Measurements from ENCODE around the gene CSPG4.
"Not testable (repeated sequence)": the region's sequence is repeated elsewhere in the genome, so short reads cannot be mapped to it uniquely, and the experiment has no call there.

CSPG4 gene

GRCh38 chr15:75712668-75713337, at the start of gene CSPG4:
Gene CSPG4 (minus strand): TSS chr15:75712848. CDS start chr15:75712755, 93 bp downstream.
- Histone ChIP-seq H3K36me3 (ENCODE audit: control insufficient read depth, insufficient read depth, low read length) (no peaks in the 10 kb centered on the region), H3K4me1 (ENCODE audit: control insufficient read depth, insufficient read depth, low read length) (peaks cover 3% of the 10 kb centered on the region), H3K9ac (ENCODE audit: low read depth, low read length) (peak within 1 kb of the TSS; percentile 29), H3K27me3 (ENCODE audit: control insufficient read depth, insufficient read depth, low read length) (peaks cover 5% of the 10 kb centered on the region), H3K9me3 (ENCODE audit: control insufficient read depth, insufficient read depth, low read length) (no peaks in the 10 kb centered on the region), H3K4me3 (ENCODE audit: low read depth, low read length) (peak within 1 kb of the TSS; percentile 58)

DNA sequence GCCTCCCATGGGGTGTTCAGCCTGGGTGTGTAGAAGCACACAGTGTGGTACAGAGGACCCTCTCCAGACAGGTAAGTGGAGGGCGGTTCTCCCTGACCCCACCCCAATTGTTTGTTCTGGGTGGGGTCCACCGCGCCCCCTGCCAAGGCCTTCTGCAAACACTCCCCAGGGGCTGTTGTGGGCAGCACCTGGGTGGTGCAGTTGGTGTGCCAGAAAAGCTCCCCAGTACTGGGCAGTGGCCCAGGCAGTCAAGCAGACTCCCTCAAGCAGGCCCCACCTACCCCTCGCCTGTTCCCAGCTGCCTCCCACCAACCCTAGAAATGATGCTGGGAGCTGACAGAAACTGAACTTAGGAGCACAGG, 49.7 kb upstream of the CSPG4 start:
- H3K4me1 ChIP-seq (ENCODE audit: control insufficient read depth, insufficient read depth, low read length); H3K9ac ChIP-seq (ENCODE audit: low read depth, low read length): not testable (repeated sequence)

DNA sequence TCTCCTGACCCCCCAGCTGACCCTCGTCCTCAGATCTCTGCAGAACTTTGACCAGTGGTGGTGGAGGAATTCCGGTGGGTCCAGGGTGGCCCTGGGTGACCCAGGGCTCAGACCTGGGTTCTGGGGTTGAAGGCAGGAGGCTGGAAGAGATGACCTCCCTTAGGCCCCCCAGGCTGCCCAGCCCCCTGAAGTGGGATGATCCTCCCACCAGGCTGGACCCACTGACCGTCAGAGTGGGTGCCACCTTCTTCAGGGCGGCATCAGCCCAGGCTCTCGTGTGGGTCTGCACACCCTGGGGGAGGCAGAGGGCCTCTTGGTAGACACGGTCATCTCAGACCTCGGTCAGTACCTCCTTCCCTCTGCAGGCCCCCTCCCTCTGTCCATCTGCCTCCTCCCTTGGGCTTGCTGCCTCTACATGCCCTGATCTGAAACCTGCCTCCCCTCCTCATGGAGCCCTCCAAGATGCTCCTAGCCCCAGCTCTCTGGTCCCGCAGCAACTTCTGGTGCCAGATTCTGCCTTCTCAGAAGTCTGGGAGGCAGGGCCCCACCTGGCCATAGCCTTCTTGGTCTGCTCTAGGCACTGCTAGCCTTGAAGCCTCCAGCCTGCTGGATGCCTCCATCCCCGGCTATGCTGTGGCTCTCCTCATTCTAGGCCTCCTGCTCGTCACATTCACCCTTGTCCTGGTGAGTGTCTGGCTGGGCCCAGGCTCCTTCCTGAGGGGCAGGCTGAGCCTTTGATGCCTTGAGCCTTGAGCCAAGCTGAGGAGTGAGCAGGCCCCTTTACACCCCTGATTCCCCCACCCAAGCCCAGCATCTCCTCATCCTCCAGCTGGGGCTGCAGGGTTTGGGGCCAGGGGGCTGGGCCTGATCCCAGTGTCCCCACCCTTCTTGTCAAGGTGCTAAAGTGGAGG, 49.1 kb upstream of the CSPG4 start:
- Histone ChIP-seq H3K36me3 (ENCODE audit: control insufficient read depth, insufficient read depth, low read length) (no peaks in the 10 kb centered on the region), H3K9me3 (ENCODE audit: control insufficient read depth, insufficient read depth, low read length) (no peaks in the 10 kb centered on the region), H3K4me3 (ENCODE audit: low read depth, low read length) (no peak overlapping the region), H3K9ac (ENCODE audit: low read depth, low read length) (no peak overlapping the region), H3K4me1 (ENCODE audit: control insufficient read depth, insufficient read depth, low read length) (peaks cover 4% of the 10 kb centered on the region), H3K27me3 (ENCODE audit: control insufficient read depth, insufficient read depth, low read length) (no peaks in the 10 kb centered on the region)

More for the DNA sequence above, 49.7 kb upstream of the CSPG4 start:
- not testable (repeated sequence) for H3K4me3 ChIP-seq (ENCODE audit: low read depth, low read length); H3K36me3 ChIP-seq (ENCODE audit: control insufficient read depth, insufficient read depth, low read length); H3K9me3 ChIP-seq (ENCODE audit: control insufficient read depth, insufficient read depth, low read length); H3K27me3 ChIP-seq (ENCODE audit: control insufficient read depth, insufficient read depth, low read length)

- H3K4me1 ChIP-seq (ENCODE audit: control insufficient read depth, insufficient read depth, low read length), result peaks cover 4% of the 10 kb centered on the region
- no peak overlapping the region for H3K9ac ChIP-seq (ENCODE audit: low read depth, low read length)
- H3K36me3 ChIP-seq (ENCODE audit: control insufficient read depth, insufficient read depth, low read length), result no peaks in the 10 kb centered on the region
- H3K27me3 ChIP-seq (ENCODE audit: control insufficient read depth, insufficient read depth, low read length), result no peaks in the 10 kb centered on the region
- no peak overlapping the region for H3K4me3 ChIP-seq (ENCODE audit: low read depth, low read length)
- H3K9me3 ChIP-seq (ENCODE audit: control insufficient read depth, insufficient read depth, low read length), result no peaks in the 10 kb centered on the region
Measured at GRCh38 chr15:75760704-75761435, 48.2 kb upstream of the CSPG4 start.

- not testable (repeated sequence) for H3K4me3 ChIP-seq (ENCODE audit: low read depth, low read length); H3K27me3 ChIP-seq (ENCODE audit: control insufficient read depth, insufficient read depth, low read length); H3K9ac ChIP-seq (ENCODE audit: low read depth, low read length); H3K9me3 ChIP-seq (ENCODE audit: control insufficient read depth, insufficient read depth, low read length); H3K36me3 ChIP-seq (ENCODE audit: control insufficient read depth, insufficient read depth, low read length); H3K4me1 ChIP-seq (ENCODE audit: control insufficient read depth, insufficient read depth, low read length)
Measured at GRCh38 chr15:75760131-75760520, 47.5 kb upstream of the CSPG4 start.

- Histone ChIP-seq H3K4me3 (ENCODE audit: low read depth, low read length) (no peak overlapping the region), H3K36me3 (ENCODE audit: control insufficient read depth, insufficient read depth, low read length) (no peaks in the 10 kb centered on the region), H3K9ac (ENCODE audit: low read depth, low read length) (no peak overlapping the region), H3K4me1 (ENCODE audit: control insufficient read depth, insufficient read depth, low read length) (peaks cover 4% of the 10 kb centered on the region), H3K9me3 (ENCODE audit: control insufficient read depth, insufficient read depth, low read length) (no peaks in the 10 kb centered on the region), H3K27me3 (ENCODE audit: control insufficient read depth, insufficient read depth, low read length) (no peaks in the 10 kb centered on the region)
Measured at GRCh38 chr15:75759416-75760130, 46.9 kb upstream of the CSPG4 start.

GRCh38 chr15:75758071-75758872, 45.6 kb upstream of the CSPG4 start:
- H3K9me3 ChIP-seq (ENCODE audit: control insufficient read depth, insufficient read depth, low read length), result no peaks in the 10 kb centered on the region
- peak overlapping the region; percentile 69 for H3K4me3 ChIP-seq (ENCODE audit: low read depth, low read length)
- H3K4me1 ChIP-seq (ENCODE audit: control insufficient read depth, insufficient read depth, low read length), result peaks cover 4% of the 10 kb centered on the region
- no peak overlapping the region for H3K9ac ChIP-seq (ENCODE audit: low read depth, low read length)
- no peaks in the 10 kb centered on the region for H3K36me3 ChIP-seq (ENCODE audit: control insufficient read depth, insufficient read depth, low read length)
- no peaks in the 10 kb centered on the region for H3K27me3 ChIP-seq (ENCODE audit: control insufficient read depth, insufficient read depth, low read length)

DNA sequence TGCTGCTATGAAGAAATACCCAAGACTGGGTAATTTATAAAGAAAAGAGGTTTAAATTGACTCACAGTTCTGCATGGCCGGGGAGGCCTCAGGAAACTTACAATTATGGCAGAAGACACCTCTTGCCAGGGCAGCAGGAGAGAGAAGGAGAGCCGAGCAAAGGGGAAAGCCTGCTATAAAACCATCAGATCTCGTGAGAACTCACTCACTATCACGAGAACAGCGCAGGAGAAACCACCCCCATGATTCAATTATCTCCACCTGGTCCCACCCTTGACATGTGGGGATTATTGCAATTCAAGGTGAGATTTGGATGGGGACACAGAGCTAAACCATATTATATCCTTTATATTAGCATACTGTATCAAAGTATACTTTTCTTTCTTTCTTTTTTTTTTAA, 42.2 kb upstream of the CSPG4 start:
- not testable (repeated sequence) for H3K4me3 ChIP-seq (ENCODE audit: low read depth, low read length); H3K9me3 ChIP-seq (ENCODE audit: control insufficient read depth, insufficient read depth, low read length); H3K4me1 ChIP-seq (ENCODE audit: control insufficient read depth, insufficient read depth, low read length); H3K27me3 ChIP-seq (ENCODE audit: control insufficient read depth, insufficient read depth, low read length); H3K9ac ChIP-seq (ENCODE audit: low read depth, low read length); H3K36me3 ChIP-seq (ENCODE audit: control insufficient read depth, insufficient read depth, low read length)

DNA sequence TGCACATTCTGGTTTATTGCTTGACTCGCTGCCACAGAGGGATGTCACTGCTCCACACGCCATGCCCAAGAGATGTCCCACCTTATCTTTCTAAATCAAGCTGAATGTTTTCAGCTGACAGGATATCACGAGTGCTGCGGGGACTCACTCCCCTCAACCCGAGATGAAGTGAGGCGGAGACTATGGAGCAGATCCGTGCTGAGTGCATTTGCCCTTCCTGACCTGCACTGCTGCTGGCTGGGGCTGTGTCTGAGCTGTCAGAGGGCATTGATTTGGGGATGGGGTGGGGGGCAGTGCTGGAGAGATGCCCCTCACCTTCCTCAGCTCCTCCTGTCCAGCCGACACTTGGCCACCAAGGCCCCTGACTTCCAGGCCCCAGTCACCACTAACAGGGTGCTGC, 40.5 kb upstream of the CSPG4 start:
- Histone ChIP-seq H3K9me3 (ENCODE audit: control insufficient read depth, insufficient read depth, low read length) (no peaks in the 10 kb centered on the region), H3K36me3 (ENCODE audit: control insufficient read depth, insufficient read depth, low read length) (no peaks in the 10 kb centered on the region), H3K9ac (ENCODE audit: low read depth, low read length) (no peak overlapping the region), H3K4me3 (ENCODE audit: low read depth, low read length) (no peak overlapping the region), H3K27me3 (ENCODE audit: control insufficient read depth, insufficient read depth, low read length) (no peaks in the 10 kb centered on the region), H3K4me1 (ENCODE audit: control insufficient read depth, insufficient read depth, low read length) (peaks cover 2% of the 10 kb centered on the region)

GRCh38 chr15:75751891-75752290, 39.2 kb upstream of the CSPG4 start:
- Histone ChIP-seq H3K27me3 (ENCODE audit: control insufficient read depth, insufficient read depth, low read length) (no peaks in the 10 kb centered on the region), H3K4me1 (ENCODE audit: control insufficient read depth, insufficient read depth, low read length) (no peaks in the 10 kb centered on the region), H3K9me3 (ENCODE audit: control insufficient read depth, insufficient read depth, low read length) (no peaks in the 10 kb centered on the region), H3K4me3 (ENCODE audit: low read depth, low read length) (no peak overlapping the region), H3K9ac (ENCODE audit: low read depth, low read length) (no peak overlapping the region), H3K36me3 (ENCODE audit: control insufficient read depth, insufficient read depth, low read length) (no peaks in the 10 kb centered on the region)

All from iPS-15b (cell line).